ENCODE results near the gene RAB11FIP3.
A peak's percentile ranks its signal among the peaks of the same experiment; 100 is the strongest.

Gene RAB11FIP3

DNA sequence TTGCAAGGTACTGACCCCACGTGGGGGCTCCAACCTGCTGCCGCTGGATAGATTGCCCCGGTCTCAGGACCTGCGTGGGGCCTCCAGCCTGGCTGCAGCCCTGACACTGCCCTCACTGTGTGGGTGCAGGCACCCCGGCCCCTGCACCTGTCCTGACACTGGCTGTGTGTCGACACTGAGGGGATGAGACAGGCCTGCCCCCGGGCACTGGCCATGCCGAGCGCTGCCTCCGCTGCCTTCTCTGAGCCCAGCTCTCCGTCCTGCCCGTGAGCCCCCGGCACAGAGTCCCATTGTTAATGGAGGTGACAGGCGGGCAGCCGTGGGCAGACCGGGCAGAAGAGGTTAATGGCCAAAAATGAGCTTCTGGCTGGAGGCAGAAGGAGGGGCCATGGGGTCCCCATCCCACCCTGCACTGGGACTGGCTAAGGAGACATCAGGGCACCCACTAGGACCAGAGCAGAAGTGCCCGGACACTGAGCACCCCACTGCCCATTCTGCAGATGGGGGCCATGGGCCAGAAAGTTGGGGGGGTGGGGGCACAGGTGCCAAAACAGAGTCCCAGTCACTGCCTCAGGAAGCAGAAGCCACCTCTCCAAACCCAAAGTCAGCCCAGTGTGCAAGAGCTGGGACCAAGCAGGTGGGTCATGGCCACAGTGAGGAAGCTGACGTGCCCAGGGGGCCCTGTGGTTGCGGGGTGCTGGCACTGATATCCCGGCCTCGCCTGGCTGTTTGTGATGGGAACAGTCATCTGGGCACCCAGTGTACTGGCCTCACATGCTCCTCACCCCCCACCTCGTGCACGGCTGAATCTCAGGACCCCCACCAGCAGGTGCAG lies 132.2 kb downstream of the RAB11FIP3 start:
- DNase-seq, result no peak

DNA sequence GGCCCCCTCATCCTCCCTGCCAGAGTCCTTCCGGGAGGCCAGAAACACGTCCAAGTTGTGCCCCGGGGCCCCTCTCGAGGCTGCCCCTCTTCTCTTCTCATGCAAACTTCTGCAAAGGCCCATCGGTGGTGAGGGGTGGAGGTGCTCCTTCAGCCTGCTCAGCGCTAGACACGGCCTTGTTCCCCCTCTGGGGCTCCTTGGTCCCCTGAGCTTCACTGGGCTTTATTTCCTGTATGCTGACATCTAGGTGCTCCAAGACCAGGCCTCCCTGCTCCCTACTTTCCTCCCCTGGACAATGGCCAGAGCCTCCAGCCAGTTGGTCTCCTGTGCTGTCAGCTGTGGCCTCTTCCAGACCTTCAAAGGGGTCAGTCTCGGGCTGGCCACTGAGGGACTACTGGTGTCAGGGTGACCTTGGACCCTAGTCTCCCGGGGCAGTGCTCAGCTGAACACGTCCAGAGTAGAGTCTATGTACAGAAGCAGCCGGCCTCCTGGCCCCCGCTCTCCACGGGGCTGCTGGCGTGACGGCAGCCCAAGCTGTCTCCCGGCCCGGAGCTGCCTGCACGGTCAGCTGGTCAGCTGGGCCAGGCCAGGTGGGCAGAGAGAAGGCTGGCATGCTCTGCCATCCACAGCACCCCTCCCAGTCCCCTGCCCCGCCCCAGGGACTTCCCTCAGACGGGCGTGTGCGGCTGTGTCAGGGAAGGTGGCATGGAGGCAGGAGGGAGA lies 133.0 kb downstream of the RAB11FIP3 start:
- DNase-seq, result no peak

DNA sequence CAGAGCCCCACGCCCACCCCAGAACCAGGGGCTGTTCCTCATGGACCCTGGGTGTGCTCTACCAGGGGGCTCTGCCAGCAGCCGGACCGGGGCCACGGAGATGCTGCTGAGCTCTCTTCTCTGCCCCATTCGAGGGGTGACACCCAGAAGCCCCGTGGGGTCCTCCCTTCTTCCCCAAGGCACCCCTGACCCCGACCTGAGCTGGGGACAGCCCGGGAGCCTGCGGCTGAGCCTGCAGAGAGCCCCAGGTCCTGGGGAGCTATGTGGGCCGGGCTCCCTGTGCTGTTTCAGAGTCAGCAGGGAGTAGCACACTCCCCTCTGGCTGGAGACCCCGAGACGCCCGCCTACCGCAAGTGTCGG lies 133.6 kb downstream of the RAB11FIP3 start:
- no peak for DNase-seq

DNA sequence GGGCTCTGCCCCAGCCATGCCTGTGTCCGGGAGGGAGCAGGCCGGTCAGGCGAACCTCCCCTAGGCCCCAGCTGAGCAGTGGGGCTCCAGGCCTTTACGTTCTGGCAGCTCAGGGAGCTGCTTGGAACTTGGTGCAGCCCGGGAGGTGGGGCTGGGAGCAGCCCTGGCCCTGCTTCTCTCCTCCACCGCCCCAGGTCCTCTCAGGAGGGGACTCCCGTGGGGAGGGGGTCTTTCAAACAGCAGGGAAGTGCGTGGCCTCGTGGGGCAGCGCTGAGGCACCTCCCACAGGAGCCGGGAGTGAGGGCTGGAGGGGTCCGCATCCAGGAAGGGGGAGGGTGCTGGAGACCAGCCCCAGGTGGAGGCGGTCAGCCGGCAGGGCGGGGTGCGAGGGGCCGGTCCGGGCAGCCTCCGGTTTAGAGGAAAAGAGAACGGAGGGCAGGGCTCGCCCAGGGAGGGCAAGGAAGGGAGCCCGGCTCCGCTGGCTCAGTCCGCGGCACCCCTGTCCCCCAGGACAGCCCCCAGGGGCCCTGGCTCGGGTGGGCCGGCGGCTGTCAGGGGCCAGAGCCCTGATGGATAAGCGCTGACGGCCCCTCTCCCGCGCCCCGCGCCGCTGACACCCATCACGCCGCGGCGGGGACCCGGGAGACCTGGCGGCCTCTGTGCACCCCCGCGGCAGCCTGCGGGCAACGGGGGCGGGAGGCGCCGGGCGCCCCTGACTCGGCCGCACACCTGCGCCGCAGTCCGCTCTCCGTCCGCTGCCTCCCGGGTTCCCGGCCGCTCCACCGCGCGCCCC lies 134.2 kb downstream of the RAB11FIP3 start:
- no peak for DNase-seq

DNA sequence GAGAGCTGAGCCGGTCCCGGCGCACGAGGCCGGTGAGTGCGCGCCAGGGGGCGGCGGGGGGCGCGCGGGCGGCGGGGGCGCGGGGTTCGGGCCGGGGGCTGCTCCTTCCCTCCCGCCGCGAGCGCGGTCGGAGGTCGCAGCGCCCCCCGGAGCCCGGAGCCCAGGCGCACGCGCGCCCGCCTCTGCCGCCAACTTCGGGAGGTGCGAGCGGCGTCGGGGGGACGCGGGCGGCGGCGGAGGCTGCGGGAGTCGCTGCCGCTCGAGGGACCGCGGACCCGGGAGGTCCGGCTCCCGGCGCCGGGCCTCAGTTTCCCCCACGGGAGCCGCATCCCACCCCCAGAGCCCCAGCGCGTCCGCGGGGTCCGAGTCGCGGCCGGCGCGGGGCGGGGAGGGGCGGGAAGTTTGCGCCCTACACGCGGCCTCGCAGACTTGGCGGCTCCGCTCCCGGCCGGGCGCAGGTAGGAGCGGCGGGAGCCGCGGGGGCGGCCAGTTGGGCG lies 134.8 kb downstream of the RAB11FIP3 start, which contains the start of gene PRR35:
Gene PRR35 (plus strand): TSS at position 191 of the 497 bp plus-strand sequence. CDS start 2,901 bp downstream, outside the sequence.
- no peak for DNase-seq

DNA sequence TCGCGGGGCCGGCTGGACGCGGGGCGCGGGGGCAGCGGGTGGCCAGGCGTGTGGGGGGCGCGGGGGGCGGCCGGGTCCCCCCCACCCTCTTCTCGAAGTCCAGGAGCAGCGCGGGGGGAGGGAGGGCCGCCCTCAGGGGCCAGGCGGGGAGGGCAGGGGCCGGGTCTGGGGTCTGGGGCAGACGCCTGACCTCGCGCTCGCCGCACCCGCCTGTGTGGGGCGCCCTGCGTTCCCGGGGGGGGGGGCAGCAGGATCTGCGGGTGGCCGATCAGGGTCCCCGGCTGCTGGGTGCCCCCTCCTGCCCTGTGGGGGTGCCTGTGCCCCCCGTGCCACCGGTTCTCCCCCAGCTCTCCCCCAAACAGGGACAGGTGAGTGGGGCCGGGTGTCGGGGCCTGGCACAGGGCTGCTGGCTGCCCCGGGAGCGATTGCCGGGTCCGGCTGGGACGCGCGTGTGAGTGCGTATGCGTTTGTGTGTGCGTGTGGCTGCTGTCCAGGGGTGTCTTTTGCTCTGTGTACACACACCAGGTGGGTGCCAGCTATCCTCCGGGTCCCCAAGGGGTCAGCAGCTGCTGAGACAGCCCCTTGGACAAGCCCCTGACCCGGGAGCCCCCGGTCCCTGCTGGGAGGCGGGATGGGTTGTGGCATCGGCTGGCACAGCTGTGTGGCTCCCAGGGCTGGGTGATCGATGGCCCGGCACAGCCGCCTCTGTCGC lies 135.4 kb downstream of the RAB11FIP3 start:
- no peak for DNase-seq

DNA sequence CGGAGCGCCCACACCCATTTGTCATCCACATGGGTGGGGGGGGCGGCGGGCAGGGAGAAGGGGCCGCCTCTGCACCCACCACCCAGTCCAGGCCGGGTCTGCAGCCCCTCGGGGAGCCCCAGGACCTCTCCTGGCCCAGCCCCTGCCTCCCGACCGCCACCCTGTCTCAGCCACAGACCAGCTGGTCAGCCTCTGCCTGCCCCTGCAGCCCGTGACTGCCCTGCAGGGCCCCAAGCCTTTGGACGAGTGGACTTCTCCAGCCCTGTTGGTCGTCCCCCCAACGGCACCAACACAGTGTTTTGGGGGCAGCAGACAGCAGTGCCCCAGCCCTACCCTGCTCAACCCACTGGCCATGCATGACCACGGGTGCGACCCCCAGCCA lies 136.0 kb downstream of the RAB11FIP3 start:
- DNase-seq, result no peak

DNA sequence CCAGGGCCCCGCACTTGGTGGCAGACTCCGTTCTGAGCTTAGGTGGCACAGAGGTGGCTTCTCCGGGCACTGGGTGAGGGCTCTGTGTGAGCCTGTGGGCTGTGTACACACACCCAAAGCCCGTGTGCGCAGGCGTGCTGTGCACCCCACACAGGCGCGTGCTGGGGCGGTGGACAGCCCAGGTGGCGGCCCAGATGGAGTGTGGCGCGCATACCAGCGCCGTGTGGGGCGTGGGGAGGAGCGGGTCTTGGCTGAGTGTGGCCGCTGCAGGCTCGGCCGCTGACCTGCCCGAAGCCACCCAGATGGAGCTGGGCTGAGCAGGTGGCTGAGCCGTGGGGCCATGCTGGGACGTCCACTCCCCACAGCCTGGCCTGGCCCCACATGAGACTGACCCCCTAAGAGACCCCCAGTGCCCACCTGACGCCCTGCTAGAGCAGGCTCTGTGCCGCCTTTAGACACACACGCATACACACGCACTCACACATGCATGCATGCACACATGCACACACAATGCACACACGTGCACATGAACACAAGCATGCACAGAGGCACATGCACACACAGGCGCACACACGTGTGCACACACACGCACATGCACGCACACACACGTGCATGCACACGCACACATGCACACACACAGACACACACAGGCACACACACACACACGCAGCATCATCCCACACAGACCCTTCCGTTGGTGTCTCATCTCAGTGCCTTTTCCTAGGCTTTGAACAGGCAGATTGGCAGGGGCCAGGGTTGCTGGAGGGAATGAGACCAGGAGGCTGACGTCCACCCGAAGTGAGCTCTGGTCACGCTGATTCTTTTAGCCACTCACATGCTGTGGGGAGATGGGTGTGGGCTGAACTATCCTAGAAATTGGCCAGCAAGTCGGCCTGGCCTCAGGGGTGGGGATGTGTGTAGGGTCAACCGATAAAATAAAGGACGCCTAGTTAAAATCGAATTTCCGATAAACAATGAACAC lies 136.8 kb downstream of the RAB11FIP3 start:
- DNase-seq, result no peak

DNA sequence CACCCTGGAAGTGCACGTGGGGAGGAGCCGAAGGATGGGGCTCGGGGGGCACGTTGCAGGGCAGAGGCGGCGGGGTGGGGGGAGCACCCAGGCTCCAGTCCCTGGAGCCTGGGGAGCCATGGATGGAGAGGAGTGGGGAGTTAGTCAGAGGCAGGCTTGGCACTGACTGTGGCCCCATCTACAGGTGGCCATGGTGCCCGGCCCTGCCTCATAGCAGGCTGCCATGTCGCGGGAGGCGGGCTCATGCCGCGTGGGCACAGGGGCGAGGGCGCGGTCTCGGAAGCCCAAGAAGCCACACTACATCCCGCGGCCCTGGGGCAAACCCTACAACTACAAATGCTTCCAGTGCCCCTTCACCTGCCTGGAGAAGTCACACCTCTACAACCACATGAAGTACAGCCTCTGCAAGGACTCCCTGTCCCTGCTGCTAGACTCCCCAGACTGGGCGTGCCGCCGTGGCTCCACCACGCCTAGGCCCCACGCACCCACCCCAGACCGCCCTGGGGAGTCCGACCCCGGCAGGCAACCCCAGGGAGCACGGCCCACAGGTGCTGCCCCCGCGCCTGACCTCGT lies 137.7 kb downstream of the RAB11FIP3 start:
- DNase-seq, result no peak

DNA sequence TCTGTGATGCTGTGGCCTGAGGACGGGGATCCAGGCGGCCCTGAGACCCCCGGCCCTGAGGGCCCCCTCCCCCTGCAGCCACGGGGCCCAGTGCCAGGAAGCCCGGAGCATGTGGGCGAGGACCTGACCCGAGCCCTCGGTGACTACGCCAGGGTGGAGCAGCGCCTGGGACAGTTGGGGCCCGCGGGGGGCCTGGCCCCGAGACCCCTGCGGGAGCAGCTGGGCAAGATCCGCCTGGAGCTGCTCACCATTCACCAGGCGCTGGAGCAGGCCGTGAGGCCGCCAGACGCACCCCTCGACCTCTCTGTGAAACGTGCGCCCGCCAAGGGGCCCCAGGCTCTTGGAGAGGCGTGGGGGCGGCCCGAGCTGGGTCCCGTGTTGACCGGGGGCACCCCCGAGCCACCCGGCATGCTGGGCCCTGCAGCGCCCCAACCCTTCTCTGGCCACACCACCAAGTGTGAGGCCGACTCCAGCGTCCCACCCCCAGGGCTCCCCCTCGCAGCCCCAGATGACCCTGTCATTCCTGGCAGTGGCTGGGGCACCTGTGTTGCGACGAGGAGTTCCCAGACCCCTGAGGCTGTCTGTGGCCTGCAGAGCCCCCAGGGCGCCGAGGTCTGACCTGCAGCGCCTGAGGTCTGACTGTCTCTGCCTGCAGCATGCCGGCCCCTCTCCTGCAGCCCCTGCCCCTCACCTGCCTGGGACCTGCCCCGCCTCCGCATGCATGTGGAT lies 139.4 kb downstream of the RAB11FIP3 start:
- DNase-seq, result no peak

DNA sequence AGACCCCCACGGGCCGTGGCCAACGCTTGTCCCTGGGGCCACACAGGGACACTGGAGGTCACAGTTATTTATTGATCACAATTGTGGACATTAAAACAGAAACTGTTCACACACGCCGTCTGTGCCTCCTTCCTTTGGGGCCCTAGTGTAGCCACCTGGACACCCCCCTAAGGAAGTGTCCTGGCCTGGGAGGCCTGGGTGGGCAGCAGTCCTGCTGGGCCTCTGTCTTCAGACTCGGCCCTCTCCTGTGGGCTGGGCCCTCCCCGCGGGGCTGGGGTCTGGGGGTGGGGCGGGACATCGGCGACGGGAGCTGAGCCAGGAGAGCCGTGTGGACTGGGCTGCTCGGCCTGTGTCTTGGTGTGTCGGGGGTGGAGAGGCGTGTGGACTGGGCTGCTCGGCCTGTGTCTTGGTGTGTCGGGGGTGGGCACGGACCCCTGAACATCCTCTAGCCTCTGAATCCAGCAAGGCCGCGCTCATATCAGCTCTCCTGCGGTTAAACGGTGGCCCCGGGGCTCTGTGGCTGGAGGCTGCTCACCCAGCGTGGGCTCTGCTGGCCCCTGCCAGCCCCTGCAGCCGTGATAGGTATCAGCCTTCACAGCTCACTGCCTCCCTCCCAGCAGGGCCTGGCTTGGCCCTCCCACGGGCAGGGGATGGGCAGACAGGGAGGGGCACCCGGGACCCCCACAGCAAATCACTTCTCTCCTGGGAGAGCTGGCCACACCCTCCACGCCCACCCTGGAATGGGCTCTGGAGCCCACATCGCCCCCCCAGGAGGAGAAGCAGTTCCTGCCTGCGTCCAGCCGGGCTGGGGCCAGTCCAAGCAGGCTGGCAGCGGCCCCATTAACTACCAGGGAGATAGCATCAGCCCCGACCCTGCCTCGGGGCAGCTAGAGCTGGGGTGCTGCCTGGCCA lies 140.2 kb downstream of the RAB11FIP3 start:
- DNase-seq, result no peak

DNA sequence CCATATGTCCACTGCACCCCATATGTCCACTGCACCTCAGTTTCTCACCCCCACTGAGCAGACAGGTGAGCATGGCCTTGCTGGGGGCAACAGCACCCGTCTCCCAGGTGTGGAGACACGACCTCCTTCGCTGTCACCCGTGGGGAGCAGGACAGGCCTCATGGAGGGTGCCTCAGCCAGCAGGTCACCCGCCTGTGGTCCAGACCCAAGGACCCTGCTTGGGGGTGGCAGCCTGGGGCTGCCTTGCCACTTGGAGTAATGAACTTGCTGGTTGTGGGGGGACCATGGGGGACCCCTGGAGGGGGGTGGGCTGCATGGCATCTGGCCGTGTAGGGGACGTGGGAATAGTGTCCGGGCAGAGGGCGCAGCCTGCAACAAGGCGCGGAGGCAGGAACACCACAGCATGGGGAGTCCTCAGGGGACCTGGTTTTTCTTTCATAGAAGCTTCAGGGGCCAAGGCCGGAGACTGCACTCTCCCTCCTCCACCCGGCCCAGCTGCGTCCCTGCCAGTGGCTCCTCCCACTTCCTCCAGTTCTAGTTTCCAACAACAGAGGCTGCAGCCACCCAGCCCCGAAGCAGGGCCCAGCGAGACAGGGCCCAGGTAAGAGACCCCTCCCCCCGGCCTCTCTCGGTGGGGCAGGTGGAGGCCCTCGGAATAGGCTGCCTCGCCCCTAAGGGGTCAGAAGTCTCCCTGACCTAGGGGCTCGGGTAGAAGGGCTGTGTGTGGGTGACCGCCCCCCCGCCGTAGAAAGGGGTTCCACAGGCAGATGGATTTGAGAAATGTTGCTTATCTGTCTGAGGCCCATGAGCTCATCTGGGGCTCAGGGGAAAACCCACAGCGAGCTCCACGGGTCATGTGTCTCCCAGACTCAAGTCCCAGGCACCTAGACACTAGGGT lies 141.3 kb downstream of the RAB11FIP3 start, which contains the start of gene NHLRC4:
Gene NHLRC4 (plus strand): TSS at position 531 of the 898 bp plus-strand sequence. CDS start 1,043 bp downstream, outside the sequence.
- DNase-seq, result peak; percentile 33

DNA sequence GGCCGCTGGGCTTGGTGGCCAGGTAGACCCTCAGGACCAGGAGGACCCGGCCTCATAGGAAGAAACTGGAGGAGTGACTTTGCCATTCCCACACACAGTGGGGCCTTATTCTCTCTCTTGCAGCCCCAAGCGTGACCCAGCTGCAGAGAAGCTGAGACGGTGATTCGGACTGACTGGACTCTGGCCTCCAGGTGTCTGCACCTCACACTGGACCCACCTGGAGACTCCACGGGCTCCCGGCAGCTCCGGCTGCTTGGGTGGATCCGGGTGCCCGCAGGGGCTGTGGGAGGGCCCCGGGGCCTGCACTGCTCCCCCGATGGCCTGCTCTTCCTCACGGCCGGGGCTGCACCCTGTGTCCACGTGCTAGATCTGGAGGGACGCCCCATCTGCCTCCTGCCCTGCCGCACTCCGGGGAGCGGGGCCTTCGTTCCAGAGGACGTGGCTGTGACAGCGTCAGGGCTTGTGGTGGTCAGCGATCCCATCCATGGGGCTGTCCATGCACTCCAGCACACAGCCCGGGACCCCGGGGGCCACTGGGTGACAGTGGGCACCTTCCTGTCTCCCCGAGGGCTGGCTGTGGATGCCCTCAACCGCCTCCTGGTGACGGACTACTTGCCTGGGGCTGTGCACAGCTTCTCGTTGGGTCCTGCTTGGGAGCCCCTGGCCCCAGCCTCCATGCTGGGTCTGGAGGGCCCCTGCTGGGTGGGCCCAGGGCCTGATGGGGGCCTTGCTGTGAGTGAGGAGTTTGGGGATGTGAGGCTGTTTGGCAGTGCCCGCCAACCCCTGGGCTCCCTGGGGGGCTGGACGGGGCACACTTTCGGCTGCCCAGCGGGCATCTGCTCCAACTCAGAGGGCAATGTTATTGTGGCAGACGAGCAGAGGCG lies 142.2 kb downstream of the RAB11FIP3 start:
- DNase-seq, result no peak

DNA sequence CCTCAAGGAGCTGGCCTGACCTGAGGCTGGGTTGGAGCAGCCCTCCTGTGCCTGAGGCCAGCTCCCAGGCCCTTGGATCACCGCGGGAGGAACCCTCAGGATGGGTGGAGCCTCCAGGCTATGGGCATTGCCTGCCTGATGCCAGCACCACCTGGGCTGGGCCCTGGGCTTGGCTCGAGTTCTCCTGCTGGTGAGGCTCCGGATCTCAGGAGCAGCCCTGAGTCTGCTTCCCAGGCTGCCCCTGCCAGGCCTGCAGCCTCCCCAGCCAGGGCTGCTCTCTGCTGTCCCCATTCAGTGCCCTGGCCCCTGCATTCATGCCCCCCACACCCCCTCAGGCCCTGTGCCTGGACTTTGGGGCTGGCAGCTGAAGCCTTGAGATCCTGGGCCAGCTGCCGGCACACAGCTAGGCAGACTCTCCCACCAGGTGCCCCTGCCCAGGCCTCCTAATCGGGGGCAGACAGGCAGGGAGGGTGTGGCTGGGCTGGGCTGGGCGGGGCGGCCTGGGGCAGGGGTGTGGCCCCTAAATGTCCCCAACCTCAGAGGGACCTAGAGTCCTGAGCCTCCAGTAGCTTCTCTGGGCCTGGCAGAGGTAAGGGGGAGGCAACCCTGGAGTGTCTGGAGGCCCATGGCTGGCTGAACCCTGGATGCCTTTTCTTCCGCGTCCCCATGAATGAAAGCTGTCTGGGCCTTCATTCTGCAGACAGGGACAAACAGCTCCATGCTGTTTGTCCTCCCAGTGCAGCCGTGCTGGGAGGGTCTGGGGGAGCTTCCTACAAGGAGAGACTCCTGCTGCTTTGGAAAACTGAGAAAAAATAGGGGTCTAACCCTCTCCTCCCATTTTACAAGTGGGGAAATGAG lies 143.2 kb downstream of the RAB11FIP3 start:
- no peak for DNase-seq

DNA sequence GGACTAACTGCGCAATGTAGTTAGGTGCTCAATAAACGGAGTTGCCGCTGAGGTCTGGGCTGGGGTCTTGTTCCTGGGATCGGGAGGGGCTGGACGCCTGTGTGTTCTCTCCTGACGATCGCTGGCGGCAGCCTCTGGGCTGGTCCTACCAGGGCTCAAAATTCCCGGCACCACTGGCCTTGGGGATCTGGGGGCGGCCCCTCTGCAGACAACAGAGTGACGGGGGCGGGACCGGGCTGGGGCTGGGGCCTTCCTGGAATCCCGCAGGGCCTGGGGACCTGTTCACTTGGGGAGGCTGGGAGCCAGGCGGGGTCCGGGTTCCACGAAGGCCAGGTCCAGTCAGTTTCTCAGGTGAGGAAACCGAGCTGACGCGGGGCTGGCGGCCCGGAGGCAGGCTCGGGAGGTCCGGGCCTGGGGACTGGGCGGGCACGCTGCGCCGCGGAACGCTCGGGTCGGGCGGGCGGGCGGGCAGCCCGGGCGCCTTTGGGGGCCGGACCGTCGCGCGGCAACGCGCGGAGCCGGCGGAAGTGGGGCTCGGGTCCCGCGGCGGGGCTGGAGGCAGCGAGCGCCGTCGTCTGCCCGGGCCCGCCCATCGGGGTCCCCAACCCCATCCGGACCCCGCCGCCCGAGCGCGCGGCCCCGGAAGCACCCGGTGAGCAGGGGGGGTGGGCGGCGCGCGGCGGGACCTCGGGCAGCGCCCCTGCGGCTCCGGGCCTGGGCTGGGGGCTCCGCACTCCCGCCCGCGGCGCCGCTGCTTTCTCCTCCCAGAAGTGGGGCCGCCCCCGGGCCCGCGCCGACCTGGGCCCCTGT lies 144.2 kb downstream of the RAB11FIP3 start, which contains the start of gene PIGQ:
Gene PIGQ (plus strand): TSS at position 524 of the 810 bp plus-strand sequence. CDS start 4,107 bp downstream, outside the sequence.
- peak; percentile 62 for DNase-seq
